GM21423 (cell line): ENCODE measurements around the gene SH3GLB2.
"Not testable (repeated sequence)": the region's sequence is repeated elsewhere in the genome, so short reads cannot be mapped to it uniquely, and the experiment has no call there.

Experiments
- ATAC-seq: cut with Tn5 transposase; IDR thresholded peaks from one replicate; pipeline ENCODE4 v1.9.1; 2021; ENCODE audit warnings: mild to moderate bottlenecking, moderate library complexity; ENCODE audit not compliant: unreplicated experiment

The SH3GLB2 gene

GRCh38 chr9:129054163-129054851 is 26.2 kb upstream of the SH3GLB2 start:
- ATAC-seq = no peak

DNA sequence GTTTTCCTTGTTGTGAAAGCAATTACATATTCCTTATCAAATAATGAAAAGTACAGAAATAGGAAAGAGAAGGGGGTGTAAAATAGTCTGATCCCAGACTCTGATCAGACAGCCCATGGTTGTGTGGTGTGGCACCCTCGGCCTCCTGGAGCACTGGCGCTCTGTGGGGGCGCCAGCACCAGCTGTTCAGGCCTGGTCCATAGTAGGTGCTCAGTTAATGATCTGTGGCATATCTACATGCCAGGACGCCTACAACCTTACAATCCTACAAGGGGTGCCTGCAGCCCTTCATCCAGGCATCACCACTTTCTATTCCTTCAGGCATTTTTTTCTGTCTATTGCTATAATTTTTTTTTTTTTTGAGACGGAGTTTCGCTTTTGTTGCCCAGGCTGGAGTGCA is 24.9 kb upstream of the SH3GLB2 start:
- ATAC-seq = no peak

DNA sequence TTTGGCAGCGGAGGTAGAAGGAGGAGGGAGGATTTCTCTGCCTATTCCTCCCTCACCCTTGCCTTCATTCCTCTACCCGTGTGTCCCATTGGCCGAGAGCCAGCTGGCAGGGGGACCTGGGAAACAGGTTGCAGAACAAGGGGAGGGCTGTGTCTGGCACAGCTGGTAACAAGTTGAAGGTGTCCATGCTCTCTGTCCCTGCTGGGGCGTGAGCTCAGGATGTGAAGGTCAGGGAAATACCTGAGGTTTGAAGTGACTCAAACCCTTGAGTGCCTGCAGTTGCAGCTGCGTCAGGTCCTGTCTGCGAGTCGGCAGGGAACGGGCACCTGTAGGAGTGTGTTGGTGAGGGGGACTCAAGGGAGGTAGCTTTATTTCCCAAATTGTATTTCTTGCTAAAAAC is 24.5 kb upstream of the SH3GLB2 start:
- ATAC-seq = no peak

GRCh38 chr9:129042016-129042415 is 13.9 kb upstream of the SH3GLB2 start:
- no peak for ATAC-seq

- ATAC-seq = no peak
Measured at GRCh38 chr9:129040113-129040643, 12.0 kb upstream of the SH3GLB2 start.

GRCh38 chr9:129038109-129038852 is 10.2 kb upstream of the SH3GLB2 start:
- no peak for ATAC-seq

- no peak for ATAC-seq
Measured at GRCh38 chr9:129037767-129038098, 9.6 kb upstream of the SH3GLB2 start.

DNA sequence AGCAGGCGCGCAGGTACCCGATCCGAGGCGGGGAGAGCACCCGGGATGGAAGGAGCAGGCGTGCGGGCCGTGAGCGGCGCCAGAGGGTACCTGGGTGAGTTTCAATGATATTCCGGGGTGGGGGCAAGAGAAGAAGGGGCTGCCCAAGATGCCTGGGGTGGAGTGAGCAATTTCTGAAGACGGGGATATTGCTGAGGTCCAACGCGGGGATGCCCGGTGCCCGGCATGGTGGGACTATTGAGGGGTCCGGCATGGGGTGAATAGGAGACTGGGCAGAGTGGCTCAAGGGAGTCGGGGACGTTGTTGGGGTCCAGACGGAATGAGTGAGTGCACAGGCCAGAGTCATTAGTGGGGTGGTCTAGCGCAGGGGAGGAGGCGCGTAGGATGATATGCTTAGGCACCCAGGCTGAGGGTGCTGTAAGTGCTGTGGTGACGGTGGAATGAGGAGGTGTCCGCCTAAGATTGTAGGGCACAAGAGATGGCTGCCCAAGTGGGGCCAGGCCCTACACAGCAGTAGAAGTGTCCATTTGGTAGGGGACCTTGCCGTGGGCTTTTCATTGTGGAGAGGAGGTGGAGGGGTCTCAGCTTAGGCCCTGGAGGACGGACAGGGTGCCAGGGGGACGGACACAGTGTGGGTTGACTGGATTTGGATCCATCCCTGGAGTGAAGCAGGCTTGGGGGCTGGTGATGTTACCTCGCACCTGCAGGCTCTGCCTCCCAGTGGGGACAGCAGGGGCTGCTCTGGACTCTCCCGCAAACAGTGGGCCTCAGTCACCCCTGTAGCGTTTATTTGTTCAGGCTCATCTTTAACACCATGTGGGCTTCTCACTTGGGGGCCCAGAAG is 9.0 kb upstream of the SH3GLB2 start:
- ATAC-seq = no peak

DNA sequence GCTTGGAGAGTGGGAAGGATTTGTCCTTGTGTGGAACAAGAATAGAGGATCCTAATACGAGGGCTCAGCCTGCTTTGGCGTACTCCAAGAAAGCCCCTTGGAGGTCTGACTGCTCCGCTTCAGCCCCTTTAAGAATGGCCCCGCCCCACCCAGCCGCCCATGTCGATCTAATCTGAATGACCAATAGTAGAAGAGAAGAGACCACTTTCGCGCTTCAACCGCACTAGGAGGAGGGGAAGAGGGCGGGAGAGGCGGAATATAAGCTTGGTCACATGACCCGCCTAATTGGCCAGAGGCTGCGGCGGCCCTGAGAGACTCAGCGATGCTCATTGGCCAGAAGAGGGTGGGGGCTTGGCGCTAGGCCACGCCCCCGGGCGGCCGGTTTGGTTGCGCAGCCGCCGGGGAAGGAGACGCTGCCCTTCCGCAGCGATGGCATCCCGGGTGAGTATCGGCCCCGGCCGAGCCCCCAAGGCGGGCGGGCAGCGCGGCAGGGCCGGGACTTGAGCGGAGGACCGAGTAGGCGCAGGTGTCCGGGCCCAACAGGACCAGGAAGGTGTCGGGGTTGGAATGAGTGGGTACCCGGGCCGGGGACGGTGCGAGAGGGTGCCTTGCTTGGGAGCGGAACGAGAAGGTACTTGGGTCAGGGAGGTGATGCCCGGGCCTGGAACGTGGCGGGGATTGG is 8.3 kb upstream of the SH3GLB2 start, which contains the start of gene MIGA2:
Gene MIGA2, plus strand, starts transcription at position 386 of the 682 bp plus-strand sequence. CDS start 3,969 bp downstream, outside the sequence.
- ATAC-seq = peak; percentile 96

DNA sequence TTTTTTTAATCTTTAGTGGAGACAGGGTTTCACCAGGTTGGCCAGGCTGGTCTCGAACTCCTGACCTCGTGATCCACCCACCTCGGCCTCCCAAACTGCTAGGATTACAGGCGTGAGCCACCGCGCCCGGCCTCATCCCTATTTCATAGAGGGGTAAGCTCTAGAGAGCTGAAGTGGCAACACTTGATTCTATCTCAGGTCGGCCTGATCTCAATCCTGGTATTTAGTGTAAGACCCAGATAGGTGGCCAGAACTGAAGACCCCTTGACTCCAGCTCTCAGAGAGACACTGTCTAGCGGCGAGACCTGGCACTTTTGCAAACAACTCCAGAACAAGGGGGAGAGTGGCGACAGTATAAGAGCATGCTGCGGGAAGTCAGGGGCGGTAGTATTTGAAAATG is 7.7 kb upstream of the SH3GLB2 start:
- ATAC-seq = not testable (repeated sequence)

- ATAC-seq = no peak
Measured at GRCh38 chr9:129033216-129033615, 5.1 kb upstream of the SH3GLB2 start.

DNA sequence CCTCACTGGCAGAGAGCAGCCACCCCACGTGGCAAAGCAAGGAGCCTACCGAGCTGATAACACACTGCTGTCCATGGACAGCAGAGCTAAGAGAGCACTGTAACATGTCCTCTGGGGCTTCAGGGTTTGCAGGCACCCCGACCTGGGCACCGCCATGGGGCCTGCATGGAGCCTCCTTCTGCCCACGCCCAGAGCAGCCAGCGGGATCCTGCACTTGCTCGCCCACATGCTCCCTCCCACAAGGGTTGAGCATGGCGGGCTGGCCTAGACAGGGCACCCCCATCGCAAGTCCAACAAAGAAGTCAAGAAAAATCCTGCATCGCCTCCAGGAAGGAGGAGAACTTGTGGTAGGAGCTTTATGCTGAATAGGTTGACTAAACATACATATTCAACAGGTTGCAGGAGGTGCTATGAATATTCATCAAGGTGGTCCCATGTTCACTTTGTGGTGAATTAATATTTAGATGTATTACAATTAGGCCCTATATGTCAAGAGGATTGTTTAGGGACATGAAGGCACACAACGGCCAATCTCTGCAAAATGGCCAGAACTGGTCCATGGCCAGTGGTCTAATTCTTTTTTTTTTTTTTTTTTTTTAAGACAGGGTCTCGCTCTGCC is 4.5 kb upstream of the SH3GLB2 start:
- ATAC-seq = no peak

DNA sequence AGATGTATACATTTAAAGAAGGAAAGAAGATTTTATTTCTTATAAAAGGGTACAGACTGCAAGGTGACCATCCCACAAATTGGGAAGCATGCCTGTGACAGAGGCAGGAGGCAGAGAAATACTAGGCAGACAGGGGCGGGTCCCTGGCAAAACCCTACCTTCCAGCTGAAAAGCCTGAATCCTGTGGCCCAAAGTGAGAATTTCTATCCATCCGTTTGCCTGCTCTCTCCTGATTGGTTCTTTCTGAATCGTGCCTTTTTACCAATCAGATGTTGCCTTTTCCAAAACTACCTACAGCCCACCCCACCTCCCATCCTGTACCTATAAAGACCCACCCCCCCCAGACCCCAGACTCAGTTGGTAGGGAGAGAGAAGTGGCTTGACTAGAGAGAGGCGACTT is 3.4 kb upstream of the SH3GLB2 start:
- no peak for ATAC-seq

- no peak for ATAC-seq
Measured at GRCh38 chr9:129030191-129030590, 2.1 kb upstream of the SH3GLB2 start.

DNA sequence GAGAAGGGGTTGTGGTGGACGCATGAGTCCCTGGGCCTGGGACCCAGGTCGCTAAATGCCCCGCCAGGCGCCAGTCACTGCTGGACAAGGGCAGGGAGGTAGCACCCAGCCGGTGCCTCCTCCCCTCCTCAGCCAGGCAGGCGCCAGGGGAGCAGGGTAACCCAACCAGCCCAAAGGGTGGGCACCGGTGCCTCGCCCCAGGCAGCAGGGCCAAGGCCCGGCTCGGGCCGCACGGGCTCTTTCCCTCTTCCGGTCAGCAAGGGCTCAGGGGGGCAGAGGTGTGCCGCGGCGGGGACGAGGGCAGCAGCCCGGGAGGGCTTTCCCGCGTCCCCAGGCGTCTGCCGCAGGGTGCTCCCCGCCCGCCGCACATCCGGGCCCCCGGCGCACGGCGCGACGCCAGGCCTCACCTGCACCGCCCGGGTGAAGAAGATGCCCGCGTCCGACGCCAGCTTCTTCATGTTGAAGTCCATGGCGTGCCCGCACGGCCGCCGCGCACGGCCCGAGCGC is 393 bp downstream of the SH3GLB2 start:
- peak; percentile 33 for ATAC-seq

DNA sequence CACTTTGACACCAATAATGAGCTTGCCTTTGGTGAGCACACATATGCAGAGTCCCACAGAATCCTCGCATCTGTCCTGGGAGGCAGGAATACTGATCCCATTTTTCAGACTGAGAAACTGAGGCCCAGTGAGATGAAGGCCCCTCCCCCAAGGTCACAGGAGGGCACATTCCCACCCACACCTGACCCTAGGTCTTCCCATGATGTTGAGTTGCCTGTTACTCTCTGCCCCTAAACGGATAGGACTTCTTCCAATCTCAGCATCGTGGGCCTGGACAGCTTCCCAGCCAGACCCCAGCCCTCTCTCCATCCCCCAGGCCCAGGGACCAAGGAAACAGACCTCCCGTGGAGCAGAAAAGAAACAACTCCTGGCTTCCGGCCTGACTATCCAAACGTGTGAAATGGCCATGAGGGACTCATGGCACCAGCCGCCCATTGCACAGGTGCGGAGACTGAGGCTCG is 877 bp downstream of the SH3GLB2 start:
- ATAC-seq = no peak

- ATAC-seq = no peak
Measured at GRCh38 chr9:129026442-129027223, 1.5 kb downstream of the SH3GLB2 start.

DNA sequence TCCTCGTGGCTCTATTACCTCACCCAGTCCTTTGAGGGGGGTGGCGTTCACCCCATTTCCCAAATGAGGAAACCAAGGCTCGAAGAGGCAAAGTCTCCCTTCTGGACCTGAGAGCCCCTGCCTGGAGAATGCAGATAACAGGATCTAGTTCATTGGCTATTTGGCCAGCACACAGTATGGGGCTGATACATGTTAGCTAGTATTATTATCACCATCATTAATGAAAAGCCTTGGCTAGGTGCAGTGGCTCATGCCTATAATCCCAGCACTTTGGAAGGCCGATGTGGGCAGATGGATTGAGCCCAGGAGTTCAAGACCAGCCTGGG is 4.3 kb downstream of the SH3GLB2 start:
- ATAC-seq = no peak
